GM12864 (cell line): ENCODE measurements around the gene PLCB3.

Experiments
- DNase-seq: peaks from one replicate; pipeline ENCODE4 v3.0.0-alpha.2; 2011; ENCODE audit warnings: low read depth
- H3K4me3 ChIP-seq: 2 replicates; pipeline ENCODE4 v1.5.1; 2011; ENCODE audit warnings: mild to moderate bottlenecking, low read depth, low read length, control low read depth
- TF ChIP-seq, protein P1 (sequence below): IDR thresholded peaks from 2 replicates; pipeline ENCODE4 v1.5.1; 2011; ENCODE audit warnings: low read depth, mild to moderate bottlenecking, moderate library complexity, low read length, control low read depth, inconsistent platforms; ENCODE audit errors: missing control alignments

Gene PLCB3

GRCh38 chr11:64317961-64318765 is 66.8 kb downstream of the PLCB3 start, which contains the start of gene PRDX5:
Gene PRDX5 (plus strand): TSS chr11:64318121. CDS start chr11:64318216, 95 bp downstream.
- H3K4me3 ChIP-seq = peak within 1 kb of the TSS; percentile 91

More at GRCh38 chr11:64317961-64318765, 66.8 kb downstream of the PLCB3 start, which contains the start of gene PRDX5:
- DNase-seq = peak; percentile 93
- TF ChIP-seq, protein P1, sequence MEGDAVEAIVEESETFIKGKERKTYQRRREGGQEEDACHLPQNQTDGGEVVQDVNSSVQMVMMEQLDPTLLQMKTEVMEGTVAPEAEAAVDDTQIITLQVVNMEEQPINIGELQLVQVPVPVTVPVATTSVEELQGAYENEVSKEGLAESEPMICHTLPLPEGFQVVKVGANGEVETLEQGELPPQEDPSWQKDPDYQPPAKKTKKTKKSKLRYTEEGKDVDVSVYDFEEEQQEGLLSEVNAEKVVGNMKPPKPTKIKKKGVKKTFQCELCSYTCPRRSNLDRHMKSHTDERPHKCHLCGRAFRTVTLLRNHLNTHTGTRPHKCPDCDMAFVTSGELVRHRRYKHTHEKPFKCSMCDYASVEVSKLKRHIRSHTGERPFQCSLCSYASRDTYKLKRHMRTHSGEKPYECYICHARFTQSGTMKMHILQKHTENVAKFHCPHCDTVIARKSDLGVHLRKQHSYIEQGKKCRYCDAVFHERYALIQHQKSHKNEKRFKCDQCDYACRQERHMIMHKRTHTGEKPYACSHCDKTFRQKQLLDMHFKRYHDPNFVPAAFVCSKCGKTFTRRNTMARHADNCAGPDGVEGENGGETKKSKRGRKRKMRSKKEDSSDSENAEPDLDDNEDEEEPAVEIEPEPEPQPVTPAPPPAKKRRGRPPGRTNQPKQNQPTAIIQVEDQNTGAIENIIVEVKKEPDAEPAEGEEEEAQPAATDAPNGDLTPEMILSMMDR = peak; percentile 29
